ENCODE data around the gene CCDC9B. TPM values are rescaled to one million over a fixed set of nuclear protein-coding genes. Genes with fewer than 3 reads are reported as not detected.

Gene CCDC9B
- total RNA-seq, 1 donor from 2014 or later, result 26.1 TPM

DNA sequence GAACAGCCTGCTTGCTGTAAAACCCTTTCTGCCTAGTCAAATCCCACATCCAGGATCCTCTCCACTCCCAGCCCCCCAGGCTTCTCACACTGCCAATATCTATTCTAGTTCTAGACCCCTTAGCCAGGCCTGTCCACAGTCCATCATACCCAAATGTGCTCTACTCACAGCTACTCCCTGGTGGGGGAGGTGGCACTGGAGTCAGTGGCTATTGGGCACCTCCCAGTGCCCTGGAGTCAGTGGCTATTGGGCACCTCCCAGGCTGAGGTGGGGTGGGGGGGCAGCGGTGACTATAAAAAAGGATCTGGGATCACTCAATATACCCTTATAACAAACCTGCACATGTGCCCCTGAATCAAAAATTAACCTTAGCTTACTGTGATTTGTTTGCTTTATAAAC is 16.5 kb upstream of the CCDC9B start:
- H3K4me1 Mint-ChIP-seq, result peaks cover 12% of the 10 kb centered on the region
- peaks cover 58% of the 10 kb centered on the region for H3K27me3 Mint-ChIP-seq (ENCODE audit: low read depth)
- no peaks in the 10 kb centered on the region for H3K36me3 Mint-ChIP-seq
- no peaks in the 10 kb centered on the region for H3K9me3 Mint-ChIP-seq
- no peak for DNase-seq (ENCODE audit: low spot score in 2 of 2, unreplicated experiment in 2 of 2)
- peak overlapping the region; percentile 69 for H3K4me3 Mint-ChIP-seq
- H3K27ac Mint-ChIP-seq, result no peak overlapping the region
- TF ChIP-seq, protein P1, sequence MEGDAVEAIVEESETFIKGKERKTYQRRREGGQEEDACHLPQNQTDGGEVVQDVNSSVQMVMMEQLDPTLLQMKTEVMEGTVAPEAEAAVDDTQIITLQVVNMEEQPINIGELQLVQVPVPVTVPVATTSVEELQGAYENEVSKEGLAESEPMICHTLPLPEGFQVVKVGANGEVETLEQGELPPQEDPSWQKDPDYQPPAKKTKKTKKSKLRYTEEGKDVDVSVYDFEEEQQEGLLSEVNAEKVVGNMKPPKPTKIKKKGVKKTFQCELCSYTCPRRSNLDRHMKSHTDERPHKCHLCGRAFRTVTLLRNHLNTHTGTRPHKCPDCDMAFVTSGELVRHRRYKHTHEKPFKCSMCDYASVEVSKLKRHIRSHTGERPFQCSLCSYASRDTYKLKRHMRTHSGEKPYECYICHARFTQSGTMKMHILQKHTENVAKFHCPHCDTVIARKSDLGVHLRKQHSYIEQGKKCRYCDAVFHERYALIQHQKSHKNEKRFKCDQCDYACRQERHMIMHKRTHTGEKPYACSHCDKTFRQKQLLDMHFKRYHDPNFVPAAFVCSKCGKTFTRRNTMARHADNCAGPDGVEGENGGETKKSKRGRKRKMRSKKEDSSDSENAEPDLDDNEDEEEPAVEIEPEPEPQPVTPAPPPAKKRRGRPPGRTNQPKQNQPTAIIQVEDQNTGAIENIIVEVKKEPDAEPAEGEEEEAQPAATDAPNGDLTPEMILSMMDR (IDR thresholded peaks at IDR 0.05; ENCODE audit: unreplicated experiment), result no peak

DNA sequence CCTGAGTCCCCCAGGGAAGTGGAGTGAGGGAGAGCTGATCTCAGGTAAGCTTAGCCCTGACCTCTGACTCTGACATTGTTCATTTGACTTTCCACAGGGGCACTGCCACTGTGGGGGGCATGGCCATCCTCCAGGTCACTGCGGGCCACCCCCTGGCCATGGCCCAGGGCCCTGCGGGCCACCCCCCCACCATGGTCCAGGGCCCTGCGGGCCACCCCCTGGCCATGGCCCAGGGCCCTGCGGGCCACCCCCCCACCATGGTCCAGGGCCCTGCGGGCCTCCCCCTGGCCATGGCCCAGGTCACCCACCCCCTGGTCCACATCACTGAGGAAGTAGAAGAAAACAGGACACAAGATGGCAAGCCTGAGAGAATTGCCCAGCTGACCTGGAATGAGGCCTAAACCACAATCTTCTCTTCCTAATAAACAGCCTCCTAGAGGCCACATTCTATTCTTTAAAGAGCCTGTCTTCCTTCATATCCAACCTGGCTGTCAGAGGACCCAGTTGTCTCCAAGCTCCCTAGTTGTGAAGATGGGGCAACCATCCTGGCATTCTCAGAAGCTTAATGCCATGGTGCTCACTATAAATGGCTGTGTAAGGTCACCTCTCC is 15.3 kb upstream of the CCDC9B start:
- Mint-ChIP-seq H3K4me1 (peaks cover 12% of the 10 kb centered on the region), H3K27me3 (ENCODE audit: low read depth) (peaks cover 47% of the 10 kb centered on the region), H3K27ac (no peak overlapping the region), H3K9me3 (no peaks in the 10 kb centered on the region), H3K36me3 (no peaks in the 10 kb centered on the region), H3K4me3 (no peak overlapping the region)
- TF ChIP-seq, protein P1 (IDR thresholded peaks at IDR 0.05; ENCODE audit: unreplicated experiment), result no peak
- DNase-seq (ENCODE audit: low spot score in 2 of 2, unreplicated experiment in 2 of 2), result no peak

DNA sequence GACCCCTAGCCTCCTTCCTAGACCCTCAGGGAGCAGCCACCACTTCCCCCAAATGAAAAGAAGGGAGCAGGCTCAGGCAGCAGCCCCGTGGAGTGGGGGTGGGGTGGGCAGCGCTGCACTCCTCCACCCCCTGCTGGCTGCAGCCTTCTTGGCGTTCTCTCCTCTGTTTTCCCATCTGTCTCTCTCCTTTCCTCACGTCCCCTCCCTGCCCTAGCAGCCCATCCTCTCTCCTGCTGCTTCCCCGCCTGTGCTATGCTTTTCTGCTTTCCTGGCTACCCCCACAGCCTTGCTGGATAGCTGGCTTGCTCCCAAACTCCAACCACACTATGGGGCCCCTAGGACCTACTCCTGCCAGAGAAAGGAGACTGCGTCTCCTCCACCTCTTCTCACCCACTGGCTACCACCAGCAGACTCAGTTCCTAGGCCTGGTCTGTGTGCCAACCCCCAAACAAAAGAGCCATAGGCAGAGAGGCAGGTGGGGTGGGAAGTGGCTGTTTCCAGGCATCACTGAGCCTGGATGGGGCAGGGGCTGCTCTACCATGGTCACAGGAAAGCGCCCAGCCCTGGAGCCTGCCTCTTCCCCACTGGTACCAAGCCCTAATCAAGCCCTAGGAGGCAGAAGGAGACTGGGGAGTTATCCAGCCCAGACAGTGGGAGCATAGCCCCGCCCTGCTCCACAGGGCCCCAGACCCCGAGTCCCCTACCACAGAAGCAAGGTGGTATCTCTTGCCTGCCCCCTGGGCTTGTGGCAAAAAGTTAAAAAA is 13.9 kb upstream of the CCDC9B start:
- Mint-ChIP-seq H3K27me3 (ENCODE audit: low read depth) (peaks cover 33% of the 10 kb centered on the region), H3K27ac (no peak overlapping the region), H3K9me3 (no peaks in the 10 kb centered on the region), H3K4me3 (no peak overlapping the region), H3K36me3 (no peaks in the 10 kb centered on the region), H3K4me1 (peaks cover 12% of the 10 kb centered on the region)
- TF ChIP-seq, protein P1 (IDR thresholded peaks at IDR 0.05; ENCODE audit: unreplicated experiment), result no peak
- DNase-seq (ENCODE audit: low spot score in 2 of 2, unreplicated experiment in 2 of 2), result peak in 1 of 2 experiments; percentile 68

DNA sequence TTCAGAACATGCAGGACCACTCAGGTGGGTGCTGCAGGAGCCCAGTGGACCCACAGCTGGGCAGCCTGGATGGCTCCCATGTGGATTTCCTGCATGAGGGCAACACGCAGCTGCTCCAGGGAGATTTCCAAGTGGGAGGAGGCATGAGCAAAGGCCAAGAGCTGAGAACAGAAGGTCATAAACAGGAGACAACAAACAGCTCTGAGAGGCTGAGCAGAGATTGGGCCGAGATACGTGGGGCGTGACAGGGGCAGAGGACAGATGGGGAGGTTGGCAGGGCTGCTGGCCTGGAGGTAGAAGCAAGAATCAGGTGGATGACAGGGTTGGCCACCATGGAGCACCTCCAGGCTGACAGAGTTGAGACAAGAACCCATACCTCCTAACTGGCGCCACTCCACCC is 13.0 kb upstream of the CCDC9B start:
- H3K27me3 Mint-ChIP-seq (ENCODE audit: low read depth), result peaks cover 24% of the 10 kb centered on the region
- H3K4me3 Mint-ChIP-seq, result no peak overlapping the region
- H3K27ac Mint-ChIP-seq, result no peak overlapping the region
- TF ChIP-seq, protein P1 (IDR thresholded peaks at IDR 0.05; ENCODE audit: unreplicated experiment), result no peak
- H3K4me1 Mint-ChIP-seq, result peaks cover 10% of the 10 kb centered on the region
- no peaks in the 10 kb centered on the region for H3K36me3 Mint-ChIP-seq
- H3K9me3 Mint-ChIP-seq, result no peaks in the 10 kb centered on the region
- no peak for DNase-seq (ENCODE audit: low spot score in 2 of 2, unreplicated experiment in 2 of 2)

DNA sequence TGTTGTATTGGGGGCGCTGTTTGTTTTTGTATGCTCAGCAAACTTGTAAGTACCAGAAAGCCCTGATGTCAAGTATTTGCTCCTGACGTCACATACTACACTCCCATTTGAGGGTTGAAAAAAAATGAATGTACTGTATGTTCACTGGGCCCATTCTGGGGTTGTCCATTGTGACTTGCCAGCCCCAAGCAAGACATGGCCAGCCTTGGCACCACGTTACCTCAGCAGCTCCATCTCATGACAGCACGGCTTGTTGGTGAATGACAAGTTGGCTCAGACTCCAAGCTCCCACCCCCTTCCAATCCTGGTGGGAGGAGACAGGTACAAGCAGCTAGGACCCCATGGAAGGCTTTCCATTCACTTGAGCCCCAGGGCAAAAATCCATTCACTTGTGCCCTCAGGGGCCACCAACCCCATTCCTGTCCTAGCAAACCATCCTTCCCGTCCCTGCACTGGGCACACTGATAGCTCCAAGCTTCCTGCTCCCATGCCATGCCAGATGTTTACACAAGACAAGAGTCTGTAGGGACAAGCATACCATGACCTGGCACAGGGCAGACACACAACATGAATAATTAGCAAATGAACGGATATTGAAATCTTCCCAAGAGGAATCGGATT is 11.7 kb upstream of the CCDC9B start:
- Mint-ChIP-seq H3K27ac (no peak overlapping the region), H3K9me3 (no peaks in the 10 kb centered on the region), H3K4me3 (no peak overlapping the region), H3K4me1 (peaks cover 9% of the 10 kb centered on the region), H3K36me3 (no peaks in the 10 kb centered on the region), H3K27me3 (ENCODE audit: low read depth) (peaks cover 19% of the 10 kb centered on the region)
- DNase-seq (ENCODE audit: low spot score in 2 of 2, unreplicated experiment in 2 of 2), result no peak
- TF ChIP-seq, protein P1 (IDR thresholded peaks at IDR 0.05; ENCODE audit: unreplicated experiment), result no peak

Measured in mesothelial cell of epicardium (in vitro differentiated cells).